NCI-H187 (cell line): ENCODE results near the gene TBC1D9B.

Experiments
- DNase-seq, 2 experiments: peaks; one replicate each; lab custom pipeline; 2025; lab: John Stamatoyannopoulos, UW

The TBC1D9B gene

DNA sequence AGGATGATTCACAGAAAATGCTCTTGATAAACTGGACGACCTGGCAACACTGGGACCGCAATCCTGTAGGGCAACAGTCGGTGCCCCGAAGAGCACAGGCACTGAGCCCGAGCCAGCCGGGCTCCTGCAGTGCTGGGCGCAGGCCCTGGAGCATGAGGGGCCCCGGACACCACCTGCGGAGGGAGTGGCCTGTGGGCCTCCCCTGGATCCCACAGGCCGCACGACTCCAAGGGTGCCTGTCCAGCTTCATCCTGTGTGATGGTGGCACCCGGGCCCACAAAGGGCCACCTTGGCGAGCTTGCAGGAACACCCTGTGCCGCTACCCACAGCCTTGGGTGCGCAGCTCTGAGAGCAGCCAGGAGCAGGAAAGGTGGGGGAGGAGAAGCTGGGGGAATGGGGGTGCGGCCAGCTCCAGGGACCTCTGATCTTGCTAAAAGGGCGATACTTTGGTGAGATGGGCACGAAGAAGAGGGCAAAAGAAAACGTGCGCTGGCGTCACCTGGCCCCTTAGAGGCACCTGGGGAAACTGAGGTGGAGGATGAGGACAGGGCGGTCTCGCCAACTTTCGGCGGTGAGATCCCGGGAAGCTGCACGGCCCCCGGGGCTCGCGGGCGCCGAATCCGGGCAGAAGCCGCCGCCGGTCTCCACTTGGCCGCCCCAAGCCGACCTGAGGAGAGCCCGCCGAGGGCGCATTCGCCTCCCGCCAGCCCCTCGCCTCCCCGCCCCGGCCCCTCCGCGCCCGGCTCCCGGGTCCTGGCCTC, 722 bp downstream of the TBC1D9B start:
- no peak for DNase-seq

- DNase-seq = no peak
These were observed 1.4 kb downstream of the TBC1D9B start for GRCh38 chr5:179906294-179906794.

DNA sequence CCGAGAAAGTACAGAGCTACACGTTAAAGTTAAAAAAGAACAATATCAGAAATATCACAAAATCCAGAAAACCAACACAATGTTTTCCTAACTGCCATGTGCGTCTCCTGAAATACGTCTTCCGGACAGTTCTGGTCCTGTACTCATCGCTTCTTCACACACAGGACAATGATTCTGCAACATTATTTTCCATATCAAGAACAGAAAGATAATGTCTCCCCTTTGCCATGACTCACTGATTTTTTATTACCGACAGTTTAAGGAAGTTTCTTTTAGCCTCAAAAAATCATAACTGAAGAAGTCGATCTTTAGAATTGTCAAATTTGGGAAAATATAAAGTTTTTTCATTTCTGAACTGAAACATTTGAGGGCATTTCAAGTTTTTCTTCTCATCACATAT, 2.5 kb downstream of the TBC1D9B start:
- DNase-seq = no peak

DNA sequence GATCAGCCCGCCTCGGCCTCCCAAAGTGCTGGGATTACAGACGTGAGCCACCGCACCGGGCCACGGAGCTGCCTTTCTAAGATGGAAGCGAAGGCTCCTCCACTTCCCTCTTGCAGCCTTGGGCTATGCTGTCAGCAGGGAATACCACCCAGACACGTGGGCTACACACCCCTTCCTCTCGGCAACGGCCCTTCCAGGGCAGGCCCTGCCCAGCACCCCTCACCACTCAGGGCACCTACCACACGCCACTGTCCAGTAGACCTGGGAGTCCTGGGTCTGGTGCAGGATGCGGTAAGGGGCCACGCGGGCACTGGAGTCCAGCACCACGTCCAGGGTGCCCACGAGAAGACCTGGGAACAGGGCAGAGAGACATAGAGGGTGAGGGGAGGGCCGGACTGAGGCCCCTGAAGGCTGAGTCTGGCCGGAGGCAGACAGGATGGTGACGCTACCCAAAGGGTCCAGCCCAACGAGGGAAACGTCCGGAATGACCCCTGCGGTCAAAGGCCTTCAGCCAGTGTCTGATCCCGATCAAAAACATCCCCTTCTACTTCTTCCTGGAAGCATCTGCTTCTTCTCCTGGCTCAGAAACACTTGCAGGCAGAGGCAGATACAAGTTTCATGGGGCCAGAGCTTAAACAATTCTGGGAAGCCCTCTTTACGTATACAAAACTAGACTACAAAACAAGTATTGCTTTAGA, 3.1 kb downstream of the TBC1D9B start:
- no peak for DNase-seq

DNA sequence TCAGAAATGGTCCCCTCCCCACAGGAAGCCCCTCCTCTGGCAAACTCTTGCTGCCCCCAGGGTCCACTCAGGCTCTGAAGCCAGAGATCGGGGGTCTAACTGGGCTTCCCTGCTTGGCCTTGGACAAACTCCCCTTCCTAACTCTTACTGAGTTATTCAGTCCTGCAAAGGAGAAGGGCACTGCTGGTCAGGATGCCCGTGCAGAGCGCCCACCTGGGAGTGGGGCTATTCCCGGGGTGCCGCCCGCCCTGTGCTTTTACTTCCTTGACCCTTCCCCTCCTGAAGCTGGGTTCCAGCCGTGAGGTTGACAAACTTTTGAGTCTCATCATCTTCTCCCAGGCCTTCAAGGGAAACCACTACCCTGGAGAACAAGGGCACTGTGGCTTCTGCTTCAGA, 4.9 kb downstream of the TBC1D9B start:
- no peak for DNase-seq

DNA sequence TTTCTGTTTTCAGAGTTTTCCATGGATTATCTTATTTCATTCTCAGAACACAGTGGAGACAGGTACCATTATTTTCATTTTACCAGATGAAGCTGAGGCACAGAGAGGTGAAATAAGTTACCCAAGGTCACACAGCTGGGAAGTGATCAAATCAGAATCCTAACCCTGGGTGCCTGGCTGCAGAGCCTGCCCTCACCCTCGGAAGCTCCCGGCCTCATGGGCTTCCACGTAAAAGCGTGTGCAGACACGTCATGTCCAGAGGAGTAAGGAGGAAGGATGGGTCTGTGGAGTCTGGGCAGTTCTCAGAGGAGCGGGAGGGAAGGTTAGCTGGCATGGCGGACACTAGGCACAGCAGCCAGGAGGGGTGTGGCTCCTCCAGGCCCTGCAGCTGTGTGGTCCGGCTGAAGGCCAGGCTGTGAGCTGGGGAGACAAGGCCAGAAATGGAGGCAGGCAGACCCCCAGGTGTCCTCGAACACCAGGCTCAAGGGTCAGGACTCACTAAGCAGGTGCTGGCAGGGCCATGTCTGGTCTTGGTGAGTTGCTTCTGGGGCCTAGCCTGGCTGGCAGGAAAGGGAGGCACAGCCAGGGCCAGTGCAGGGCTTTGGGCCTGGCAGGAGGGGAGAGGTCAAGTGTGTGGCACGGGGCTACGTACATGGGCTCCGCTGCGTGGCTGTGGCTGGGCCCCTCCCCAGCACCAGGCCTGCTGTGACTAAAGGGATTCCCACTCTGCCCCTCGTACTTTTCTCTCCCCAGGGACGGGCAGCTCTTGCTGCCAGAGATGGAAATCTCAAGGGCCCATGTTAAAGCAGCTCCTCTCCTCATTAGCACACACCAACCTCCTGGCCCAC, 5.6 kb downstream of the TBC1D9B start:
- no peak for DNase-seq

DNA sequence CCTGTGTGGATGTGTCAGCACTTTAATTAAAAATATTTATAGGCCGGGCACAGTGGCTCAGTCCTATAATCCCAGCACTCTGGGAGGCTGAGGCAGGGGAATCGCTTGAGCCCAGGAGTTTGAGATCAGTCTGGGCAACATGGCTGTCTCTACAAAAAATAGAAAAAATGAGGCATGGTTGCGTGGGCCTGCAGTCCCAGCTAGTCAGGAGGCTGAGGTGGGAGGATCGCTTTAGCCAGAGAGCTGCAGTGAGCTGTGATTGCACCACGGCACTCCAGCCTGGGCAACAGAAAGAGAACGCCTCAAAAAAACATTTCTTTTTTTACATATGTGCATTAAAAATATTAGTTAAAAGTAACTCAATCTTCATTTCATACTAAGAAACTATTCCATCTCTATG, 6.2 kb downstream of the TBC1D9B start:
- DNase-seq = no peak

- no peak for DNase-seq
These were observed 7.0 kb downstream of the TBC1D9B start for GRCh38 chr5:179900711-179901110.

GRCh38 chr5:179900206-179900605, 7.5 kb downstream of the TBC1D9B start:
- no peak for DNase-seq

DNA sequence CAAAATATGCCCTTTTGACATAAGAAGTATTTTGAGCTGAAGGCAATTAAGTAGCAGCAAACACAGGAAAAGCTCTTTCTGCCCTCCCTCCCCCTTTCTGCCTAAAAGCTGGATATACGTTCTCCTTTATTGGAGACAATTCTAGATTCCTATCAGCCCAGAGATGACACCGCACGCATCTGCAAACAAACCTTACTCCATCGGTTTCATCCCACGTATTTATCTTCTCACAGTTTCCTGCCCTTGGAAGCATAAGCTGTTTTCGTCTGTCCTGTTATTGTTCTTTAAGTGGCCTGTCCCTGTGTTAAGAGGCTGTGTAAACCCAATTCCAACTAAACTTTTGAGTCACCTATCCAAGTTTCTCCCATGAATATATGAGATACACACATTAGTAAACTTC, 11.8 kb downstream of the TBC1D9B start:
- no peak for DNase-seq

GRCh38 chr5:179893958-179894895, 13.5 kb downstream of the TBC1D9B start:
- no peak for DNase-seq

DNA sequence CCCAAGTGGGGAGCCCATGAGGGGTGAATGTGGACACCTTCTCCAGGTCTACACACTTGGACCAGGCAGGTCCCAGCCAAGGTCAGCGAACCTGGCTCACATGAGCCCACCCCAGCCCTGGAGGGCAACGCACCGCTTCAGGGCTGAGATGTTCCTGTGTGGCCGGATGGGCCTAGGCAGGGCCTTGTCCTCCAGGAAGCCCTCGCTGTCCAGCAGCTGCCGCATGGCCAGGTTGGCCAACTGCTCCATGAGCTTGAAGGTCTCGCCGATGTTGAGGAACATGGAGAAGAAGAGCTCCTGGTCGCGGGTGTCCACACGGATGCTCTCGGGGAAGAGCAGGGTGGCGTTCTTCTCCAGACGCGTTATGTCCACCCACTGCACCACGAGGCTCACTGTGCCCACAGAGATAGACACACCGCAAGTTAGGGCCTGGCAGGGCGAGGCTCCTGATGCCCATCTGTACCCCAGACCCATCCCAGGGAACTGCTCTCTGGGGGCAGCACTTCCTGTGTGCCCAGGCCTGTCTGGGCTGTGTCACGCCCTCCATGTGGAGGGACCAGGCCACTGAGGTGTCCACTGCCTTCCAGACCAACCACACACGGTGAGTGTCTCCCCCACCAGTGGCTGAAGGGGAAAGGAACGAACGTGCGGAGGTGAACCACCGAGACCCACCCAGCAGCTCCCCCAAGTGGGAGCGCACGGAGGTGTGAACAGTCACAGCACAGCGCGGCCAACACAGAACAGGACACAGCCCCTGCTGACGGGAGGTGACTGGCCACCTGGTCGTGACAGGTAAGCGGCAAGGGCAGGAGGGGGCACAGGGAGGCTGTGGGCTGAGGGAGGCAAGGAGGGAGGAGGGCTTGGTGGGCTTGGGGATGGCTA, 14.4 kb downstream of the TBC1D9B start:
- DNase-seq = no peak

GRCh38 chr5:179892255-179892654, 15.4 kb downstream of the TBC1D9B start:
- DNase-seq = no peak

DNA sequence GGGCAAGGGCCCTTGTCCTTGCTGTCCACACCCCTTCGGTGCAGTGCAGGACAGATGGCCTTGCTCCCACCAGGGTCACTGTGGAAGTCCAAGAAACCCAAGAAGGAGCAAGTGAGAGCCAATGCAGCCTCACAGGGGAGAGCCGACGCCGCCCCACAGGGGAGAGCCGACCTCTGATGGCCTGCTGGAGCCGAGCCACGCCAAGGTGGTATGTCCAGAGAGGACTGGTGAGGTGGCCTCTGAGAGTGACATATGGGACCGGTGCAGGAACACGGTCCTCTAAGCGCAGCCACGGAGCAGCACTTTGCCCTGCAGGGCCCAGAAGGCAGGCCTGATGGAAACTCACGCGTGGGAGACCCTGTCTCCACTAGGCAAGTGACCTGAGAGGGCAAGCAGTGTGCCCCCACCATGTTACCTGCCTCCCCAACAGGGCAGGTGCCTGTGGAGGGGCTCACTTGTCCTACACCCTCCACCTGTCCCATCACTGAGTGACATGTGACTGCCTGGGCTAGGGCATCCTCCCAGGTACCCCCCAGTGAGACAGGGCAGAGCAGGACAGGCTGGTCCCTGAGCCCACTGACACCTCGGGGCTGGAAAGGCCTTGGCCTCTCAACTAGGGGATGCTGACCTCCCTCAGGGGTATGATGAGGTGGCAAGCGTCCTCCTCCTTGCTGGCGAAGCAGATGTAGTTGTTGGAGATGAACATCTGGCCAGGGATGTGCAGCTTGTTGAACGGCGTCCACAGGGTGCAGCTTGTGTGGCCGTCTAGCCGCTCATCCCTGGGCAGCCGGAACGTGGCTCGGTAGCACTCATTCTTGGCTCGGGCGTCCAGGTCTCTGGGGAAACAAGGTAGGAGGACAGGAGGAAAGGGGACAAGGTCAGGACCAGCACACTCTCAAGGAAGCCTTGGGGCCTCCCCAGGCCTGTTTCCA, 16.7 kb downstream of the TBC1D9B start:
- no peak for DNase-seq

- DNase-seq = no peak
These were observed 17.8 kb downstream of the TBC1D9B start for GRCh38 chr5:179889885-179890284.

DNA sequence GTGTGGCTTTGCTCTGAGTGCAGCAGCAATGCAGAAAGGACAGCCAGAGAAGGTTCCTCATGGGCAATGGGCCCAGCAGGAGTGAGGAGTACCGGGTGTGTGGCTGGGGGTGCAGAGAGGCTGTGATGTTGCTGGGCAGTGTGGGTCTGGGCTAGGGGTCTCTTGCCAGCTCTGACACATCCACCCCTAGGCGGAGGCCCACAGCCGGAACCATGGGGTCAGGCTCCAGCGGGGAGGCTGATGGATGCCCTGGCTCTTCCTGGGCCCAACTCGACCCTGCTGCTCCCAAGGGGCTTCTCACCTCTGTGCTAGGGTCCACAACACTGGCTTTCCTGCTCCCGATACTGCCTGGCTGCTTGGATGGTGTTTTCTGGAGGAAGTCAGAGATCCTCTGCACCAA, 19.9 kb downstream of the TBC1D9B start:
- DNase-seq = no peak

- DNase-seq = no peak
These were observed 20.6 kb downstream of the TBC1D9B start for GRCh38 chr5:179887095-179887494.

DNA sequence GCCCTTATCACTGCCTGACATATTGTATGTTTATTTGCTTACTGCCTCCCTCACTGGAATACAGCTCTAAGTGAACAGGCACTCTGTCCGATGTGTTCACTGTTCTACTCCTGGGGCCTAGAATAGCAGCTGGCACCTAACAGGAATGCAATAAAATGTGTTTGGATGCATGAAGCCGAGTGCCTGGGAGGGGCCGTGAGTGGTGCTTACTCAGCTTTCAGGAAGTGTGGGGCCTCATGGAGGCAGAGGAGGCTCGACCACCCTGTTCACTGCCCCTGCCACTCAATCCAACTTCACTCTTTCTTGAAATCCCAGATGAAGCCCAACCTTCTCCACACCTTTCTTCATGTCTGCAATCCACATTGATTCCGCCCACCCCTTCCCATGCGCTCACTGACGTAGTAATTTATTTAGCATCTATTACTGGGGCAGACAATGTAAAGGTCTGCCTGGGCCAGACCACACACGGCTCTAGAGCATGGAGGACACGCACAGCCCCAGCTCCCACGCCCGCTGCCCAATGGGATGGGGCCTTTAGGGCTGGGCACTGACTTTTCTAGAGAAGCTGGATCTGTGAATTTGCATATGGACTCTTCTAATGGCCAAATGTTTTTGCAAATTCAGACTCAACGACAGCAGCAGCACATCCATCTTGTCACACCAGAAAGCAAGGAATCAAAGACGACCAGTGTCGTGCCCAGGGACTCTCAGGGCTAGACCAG, 21.3 kb downstream of the TBC1D9B start:
- no peak for DNase-seq
